HG03565 (cell line): ENCODE measurements around the gene SLC25A23.

Experiments used
- ATAC-seq: cut with Tn5 transposase; IDR thresholded peaks from one replicate; pipeline ENCODE4 v1.9.1; 2021; ENCODE audit warnings: mild to moderate bottlenecking, moderate library complexity; ENCODE audit not compliant: unreplicated experiment

SLC25A23 gene

DNA sequence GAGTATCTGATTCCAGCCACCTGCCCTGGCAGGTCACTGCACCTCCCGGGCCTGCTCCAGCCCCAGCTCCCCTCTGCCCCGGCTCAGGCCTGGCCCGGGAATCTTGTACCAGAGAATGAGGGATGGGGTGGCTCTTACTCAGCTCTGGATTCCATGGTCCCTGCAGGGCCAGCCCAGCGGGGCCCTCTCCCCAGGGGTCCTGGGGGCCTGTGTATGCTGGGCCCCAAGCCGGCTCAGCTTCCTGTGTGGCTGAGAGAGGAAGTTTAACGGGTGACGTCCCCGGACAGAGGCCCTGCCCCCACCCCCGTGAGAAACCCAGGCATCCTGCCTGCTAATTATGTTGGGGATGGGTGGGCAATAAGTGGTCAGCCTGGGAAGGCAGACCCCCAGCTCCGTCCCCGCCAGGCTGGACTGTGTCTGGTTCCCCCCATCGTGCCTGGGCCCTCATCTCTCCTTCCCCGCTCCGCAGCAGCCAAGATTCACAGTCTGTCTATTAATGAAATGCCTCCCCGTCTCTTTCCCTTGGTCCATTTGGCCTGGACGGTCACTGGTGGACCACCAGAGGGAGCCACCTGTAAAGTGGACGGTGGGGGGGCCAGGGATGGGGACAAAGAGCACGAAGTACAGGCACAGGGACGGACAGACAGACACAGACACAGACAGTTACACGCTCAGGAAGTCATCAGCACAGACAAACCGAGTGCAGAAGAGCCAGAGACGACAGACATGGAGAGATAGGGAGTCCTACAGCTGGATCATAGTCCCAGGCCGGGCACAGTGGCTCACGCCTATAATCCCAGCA is 22.1 kb upstream of the SLC25A23 start, which contains the start of gene DENND1C:
TSS of gene DENND1C (minus strand) at position 247 of the 802 bp plus-strand sequence. CDS start at position 155, 92 bp downstream.
- ATAC-seq = no peak

DNA sequence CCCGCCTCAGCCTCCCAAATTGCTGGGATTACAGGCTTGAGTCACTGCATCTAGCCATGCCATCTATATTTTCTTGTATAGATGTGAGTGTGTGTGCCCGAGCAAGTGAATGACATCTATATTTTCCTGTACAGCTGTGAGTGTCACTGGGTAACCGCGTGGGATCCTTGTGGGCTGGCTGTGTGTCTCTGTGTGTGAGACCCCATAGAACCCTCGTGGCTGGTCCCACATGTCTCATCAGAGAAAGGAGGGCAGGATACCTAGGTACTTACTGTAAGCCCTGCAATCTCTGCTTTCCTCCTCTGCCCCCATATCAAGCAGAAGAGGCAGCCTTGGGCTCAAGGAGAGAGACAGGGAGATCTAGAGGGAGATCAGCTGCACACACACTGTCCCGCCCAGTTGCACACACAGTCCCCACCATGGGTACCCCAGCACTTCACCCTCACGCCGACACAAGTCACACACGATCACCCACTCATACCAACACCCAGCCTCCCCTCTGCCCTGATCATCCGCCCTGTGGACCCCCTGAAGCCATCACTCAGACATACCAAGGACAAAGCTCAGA is 21.3 kb upstream of the SLC25A23 start:
- no peak for ATAC-seq

GRCh38 chr19:6479836-6480398 is 20.3 kb upstream of the SLC25A23 start:
- ATAC-seq = no peak

- ATAC-seq = no peak
Measured at GRCh38 chr19:6478815-6479214, 19.2 kb upstream of the SLC25A23 start.

- no peak for ATAC-seq
Measured at GRCh38 chr19:6476896-6477431, 17.4 kb upstream of the SLC25A23 start.

DNA sequence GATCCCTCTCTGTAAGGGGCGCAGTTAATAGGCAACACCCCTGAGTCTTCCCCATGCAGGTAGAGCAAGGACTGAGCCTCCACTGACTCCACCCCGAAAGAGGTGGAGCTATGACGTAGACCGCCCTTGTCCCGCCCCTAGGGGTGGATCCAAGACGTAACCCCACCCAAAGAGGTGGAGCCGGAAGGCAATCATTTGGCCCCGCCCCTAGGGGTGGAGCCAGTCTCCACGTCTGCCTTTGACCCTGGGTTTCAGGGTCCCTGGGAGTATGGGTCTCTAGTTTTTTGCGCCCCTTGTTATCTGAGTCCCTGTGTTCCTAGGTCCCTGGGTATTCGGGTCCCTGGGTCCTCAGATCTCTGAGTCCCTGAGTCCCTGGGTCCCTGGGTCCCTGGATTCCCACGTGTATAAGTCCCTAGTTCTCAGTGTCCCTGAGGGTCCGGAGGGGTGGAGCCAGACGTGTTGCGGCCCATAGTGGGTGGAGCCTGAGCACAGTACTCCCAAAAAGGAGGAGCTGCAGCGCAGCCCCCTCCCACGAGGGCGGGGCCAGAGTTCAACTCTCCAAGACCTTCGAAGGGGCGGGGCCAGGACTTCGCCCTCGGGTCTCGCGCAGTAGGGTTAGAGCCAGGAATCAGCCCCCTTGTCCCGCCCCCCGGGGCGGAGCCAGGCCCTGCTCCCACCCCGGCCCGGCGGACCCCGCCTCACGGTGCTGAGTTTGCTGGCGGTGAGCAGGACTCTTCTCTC is 16.7 kb upstream of the SLC25A23 start:
- ATAC-seq = no peak

DNA sequence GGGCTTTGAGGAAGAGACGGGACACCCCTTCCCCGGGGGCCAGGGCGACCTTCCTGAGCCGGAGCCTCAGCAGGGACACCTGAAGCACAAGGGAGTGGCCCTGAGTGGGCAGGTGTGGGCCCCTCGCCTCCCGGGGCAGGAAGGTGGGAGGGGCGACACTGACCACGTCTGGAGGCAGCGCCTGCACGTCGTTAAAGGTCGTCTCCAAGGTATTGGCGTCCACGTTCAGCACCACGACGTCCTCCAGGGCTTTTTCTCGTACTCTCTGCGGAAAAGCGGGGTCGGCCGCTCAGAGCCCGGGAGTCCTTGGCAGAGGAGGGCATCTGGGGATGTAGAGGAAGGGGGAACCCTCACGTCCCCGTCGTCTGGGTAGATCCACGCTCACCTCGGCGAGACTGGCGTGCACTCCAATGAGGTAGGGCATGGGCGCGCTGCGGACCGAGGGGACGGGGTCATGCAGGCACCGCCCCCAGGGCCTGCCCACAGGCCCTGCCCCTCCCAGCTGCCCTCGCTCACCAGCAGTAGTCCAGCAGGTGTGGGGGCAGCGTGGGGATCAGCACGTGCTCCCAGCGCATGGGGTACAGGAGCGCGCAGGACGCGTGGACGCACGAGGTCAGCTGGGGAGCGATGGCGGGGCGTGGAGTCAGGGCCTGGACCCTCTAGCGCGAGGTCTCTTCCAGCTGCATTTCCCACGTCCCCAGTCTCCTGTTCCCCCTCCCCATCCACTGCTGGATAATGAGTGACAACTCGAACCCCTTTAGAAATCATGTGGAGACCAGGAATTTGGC is 15.9 kb upstream of the SLC25A23 start:
- ATAC-seq = no peak

GRCh38 chr19:6473647-6474046 is 14.1 kb upstream of the SLC25A23 start:
- no peak for ATAC-seq

GRCh38 chr19:6472713-6473112 is 13.1 kb upstream of the SLC25A23 start:
- ATAC-seq = no peak

GRCh38 chr19:6471076-6471475 is 11.5 kb upstream of the SLC25A23 start:
- ATAC-seq = no peak

- no peak for ATAC-seq
Measured at GRCh38 chr19:6470173-6470572, 10.6 kb upstream of the SLC25A23 start.

GRCh38 chr19:6467384-6467783 is 7.8 kb upstream of the SLC25A23 start:
- ATAC-seq = no peak

DNA sequence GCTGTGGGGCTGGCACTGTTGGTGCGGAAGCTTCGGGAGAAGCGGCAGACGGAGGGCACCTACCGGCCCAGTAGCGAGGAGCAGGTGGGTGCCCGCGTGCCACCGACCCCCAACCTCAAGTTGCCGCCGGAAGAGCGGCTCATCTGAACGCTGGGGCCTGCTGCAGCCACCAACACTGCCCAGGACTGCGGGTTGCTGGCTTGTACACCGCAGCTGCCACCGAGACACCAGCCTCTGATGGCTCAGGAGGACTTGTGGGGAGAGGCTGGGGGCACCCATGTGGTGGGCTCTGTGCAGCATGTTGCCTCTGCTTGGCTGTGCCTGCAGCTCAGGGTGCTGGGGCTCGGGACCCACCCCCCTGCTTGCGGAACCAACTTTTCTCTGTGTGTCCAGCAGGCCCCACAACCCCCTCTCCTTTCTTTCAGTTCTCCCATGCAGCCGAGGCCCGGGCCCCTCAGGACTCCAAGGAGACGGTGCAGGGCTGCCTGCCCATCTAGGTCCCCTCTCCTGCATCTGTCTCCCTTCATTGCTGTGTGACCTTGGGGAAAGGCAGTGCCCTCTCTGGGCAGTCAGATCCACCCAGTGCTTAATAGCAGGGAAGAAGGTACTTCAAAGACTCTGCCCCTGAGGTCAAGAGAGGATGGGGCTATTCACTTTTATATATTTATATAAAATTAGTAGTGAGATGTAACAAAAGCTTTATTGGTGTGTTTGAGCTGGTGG is 7.1 kb upstream of the SLC25A23 start:
- no peak for ATAC-seq

DNA sequence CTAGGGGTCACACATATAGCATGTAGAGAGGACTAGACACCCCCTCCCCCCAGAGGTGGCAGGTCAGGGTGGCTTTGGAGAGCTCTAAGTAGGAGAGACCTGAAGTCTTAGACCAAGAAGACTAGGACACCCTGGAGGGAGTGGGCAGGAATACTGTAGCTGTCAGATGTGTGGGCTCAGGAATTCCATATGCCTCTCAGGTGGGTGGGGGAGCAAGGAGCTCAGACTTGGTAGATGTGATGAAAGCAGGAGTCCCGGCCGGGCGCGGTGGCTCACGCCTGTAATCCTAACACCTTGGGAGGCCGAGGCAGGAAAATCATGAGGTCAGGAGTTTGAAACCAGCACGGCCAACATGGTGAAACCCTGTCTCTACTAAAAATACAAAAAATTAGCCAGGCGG is 6.1 kb upstream of the SLC25A23 start:
- ATAC-seq = no peak

DNA sequence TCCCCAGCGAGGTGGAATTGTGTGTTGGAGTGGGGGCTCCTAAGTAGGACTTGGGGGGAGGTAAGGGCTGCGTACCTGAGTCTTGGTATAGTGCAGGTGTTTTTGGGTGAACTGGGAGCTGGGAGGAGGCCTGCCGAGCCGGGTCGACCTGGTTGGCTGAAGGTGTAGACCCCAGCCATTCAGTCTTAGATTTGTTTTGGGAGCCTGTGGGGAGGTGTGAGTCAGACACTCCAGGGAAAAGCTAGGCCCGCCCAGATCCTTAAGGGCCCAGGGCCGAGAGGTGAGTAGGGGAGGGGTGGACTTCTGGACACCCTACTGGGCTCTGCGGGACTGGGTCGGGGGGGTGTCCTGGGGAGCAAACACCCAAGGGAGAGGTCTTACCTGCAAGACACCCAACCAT is 5.4 kb upstream of the SLC25A23 start:
- ATAC-seq = no peak

GRCh38 chr19:6464070-6464873 is 4.7 kb upstream of the SLC25A23 start, which contains the start of gene CRB3:
Gene CRB3, plus strand, starts transcription at chr19:6464271. Its CDS starts 431 bp downstream, at chr19:6464702.
- no peak for ATAC-seq

GRCh38 chr19:6460099-6460884 is 700 bp upstream of the SLC25A23 start:
- peak; percentile 61 for ATAC-seq

DNA sequence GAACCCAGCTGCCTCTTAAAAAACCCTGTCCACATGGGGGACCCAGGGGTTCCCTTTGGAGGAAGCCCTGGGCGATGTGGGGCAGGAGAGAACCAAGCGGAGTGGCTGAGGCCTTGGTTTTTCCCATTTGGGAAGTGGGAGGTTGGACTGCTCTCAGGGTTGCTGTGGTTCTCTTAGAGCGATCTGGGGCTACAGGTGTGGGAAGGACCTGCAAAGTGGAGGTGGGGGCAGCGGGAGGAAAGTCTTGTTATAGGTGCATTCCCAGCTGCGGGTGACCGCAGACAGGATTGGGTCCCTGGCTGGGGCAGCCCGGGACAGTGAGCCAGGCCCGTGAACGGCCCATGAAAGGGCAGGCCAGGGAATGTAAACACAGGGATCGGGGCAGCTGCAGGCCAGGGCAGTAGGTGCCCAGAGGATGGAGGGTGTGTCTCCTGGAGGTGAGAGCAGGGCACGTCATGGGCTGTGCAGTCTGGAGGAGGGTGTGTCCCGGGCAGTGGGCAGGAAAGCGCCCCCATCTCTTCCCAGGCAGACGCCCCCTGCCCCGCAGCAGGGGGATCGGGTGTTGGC is 814 bp downstream of the SLC25A23 start:
- ATAC-seq = no peak
